ENCODE data around the gene SYT7. TPM values are rescaled to one million over a fixed set of nuclear protein-coding genes. Genes with fewer than 3 reads are reported as not detected.
A peak's percentile ranks its signal among the peaks of the same experiment; 100 is the strongest.

SYT7 gene
- total and polyA plus RNA-seq, 10 of the 15 experiments (the other 5 are each of a cell fraction or from before 2014, with no cell fraction given) = not detected

DNA sequence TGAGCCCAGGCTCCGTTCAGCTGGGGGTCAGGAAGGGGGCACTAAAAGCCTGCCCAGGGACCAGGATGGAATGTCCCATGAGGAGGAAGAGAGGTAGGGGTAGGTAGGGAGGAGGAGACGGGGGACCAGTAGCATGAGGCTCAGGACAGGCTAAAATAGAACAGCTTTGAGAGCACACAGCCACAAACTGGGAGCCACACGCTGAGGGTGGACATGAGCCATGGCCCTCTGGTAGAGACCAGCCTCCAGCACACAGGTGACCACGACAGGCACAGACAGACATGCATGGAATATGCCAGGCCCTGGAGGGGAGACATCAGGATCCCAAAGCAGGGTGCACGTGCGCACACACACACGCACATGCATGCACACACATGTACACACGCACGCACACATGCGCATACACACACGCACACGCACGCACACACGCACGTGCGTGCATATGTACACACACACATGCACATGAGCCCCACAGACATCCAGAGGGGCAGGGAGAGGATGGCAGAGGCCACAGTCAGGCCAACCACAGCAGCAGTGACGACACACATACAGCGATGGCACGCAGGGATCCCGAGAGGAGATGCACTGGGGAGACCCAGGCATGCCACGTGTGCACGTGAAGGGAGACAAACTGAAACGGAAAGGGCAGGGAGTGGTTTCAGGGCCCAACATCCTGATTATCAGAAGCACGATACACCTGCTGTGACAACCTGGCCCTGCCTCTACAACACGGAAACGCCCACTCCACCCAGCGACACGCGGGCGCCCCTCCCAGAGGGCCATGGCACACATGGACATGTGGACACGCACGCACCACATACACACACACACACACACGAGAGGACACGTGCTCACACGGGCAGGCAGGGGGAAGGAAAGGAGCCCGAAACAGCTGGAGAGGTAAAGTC, 46.6 kb downstream of the SYT7 start:
- ATAC-seq (no peak), FAIRE-seq (no peak), DNase-seq (ENCODE audit: low read depth, low spot score) (no peak)
- peaks cover 0 to 1% of the 10 kb centered on the region in 2 experiments; a peak in 1 of 4 replicates for H3K27me3 ChIP-seq (replicated peaks in 1 of 2; ENCODE audit: control insufficient read depth in 2 of 2, insufficient read depth in 2 of 2, low read length in 1 of 2)
- RAD21 ChIA-PET (ENCODE audit: unreplicated experiment) = no interaction called here
- TF ChIP-seq, protein P1, sequence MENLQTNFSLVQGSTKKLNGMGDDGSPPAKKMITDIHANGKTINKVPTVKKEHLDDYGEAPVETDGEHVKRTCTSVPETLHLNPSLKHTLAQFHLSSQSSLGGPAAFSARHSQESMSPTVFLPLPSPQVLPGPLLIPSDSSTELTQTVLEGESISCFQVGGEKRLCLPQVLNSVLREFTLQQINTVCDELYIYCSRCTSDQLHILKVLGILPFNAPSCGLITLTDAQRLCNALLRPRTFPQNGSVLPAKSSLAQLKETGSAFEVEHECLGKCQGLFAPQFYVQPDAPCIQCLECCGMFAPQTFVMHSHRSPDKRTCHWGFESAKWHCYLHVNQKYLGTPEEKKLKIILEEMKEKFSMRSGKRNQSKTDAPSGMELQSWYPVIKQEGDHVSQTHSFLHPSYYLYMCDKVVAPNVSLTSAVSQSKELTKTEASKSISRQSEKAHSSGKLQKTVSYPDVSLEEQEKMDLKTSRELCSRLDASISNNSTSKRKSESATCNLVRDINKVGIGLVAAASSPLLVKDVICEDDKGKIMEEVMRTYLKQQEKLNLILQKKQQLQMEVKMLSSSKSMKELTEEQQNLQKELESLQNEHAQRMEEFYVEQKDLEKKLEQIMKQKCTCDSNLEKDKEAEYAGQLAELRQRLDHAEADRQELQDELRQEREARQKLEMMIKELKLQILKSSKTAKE (IDR thresholded peaks at IDR 0.05; ENCODE audit: low read depth, poor library complexity, severe bottlenecking) = no peak
- TF ChIP-seq STAT1 (conservative IDR thresholded peaks at IDR 0.05) (no peak), HDGF (IDR thresholded peaks at IDR 0.05) (no peak), NRF1 (conservative IDR thresholded peaks at IDR 0.05; ENCODE audit: low read depth, low read length) (no peak), MEF2A (IDR thresholded peaks at IDR 0.05; ENCODE audit: insufficient read depth, low read depth, low read length) (no peak), ESRRA (IDR thresholded peaks at IDR 0.05; ENCODE audit: low read length) (no peak), BHLHE40 (IDR thresholded peaks at IDR 0.05; ENCODE audit: borderline replicate concordance in 1 of 2, low read depth in 2 of 2, low read length in 1 of 2) (0 out of 4 replicates have a peak, but pooled peaks of 1 of the 2 experiments have one; percentile 5), TCF3 (IDR thresholded peaks at IDR 0.05; ENCODE audit: borderline replicate concordance, insufficient read depth, low read depth, low read length) (peak; percentile 76; the same call in 1 of the 2 replicates)
- TF ChIP-seq, protein P2, sequence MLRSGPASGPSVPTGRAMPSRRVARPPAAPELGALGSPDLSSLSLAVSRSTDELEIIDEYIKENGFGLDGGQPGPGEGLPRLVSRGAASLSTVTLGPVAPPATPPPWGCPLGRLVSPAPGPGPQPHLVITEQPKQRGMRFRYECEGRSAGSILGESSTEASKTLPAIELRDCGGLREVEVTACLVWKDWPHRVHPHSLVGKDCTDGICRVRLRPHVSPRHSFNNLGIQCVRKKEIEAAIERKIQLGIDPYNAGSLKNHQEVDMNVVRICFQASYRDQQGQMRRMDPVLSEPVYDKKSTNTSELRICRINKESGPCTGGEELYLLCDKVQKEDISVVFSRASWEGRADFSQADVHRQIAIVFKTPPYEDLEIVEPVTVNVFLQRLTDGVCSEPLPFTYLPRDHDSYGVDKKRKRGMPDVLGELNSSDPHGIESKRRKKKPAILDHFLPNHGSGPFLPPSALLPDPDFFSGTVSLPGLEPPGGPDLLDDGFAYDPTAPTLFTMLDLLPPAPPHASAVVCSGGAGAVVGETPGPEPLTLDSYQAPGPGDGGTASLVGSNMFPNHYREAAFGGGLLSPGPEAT (IDR thresholded peaks at IDR 0.05; ENCODE audit: low read depth) = no peak
- TF ChIP-seq, protein P3, sequence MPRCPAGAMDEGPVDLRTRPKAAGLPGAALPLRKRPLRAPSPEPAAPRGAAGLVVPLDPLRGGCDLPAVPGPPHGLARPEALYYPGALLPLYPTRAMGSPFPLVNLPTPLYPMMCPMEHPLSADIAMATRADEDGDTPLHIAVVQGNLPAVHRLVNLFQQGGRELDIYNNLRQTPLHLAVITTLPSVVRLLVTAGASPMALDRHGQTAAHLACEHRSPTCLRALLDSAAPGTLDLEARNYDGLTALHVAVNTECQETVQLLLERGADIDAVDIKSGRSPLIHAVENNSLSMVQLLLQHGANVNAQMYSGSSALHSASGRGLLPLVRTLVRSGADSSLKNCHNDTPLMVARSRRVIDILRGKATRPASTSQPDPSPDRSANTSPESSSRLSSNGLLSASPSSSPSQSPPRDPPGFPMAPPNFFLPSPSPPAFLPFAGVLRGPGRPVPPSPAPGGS (IDR thresholded peaks at IDR 0.05; ENCODE audit: borderline replicate concordance, insufficient read depth, low read depth, low read length, poor library complexity, severe bottlenecking) = peak; percentile 95
- TF ChIP-seq, protein P4, sequence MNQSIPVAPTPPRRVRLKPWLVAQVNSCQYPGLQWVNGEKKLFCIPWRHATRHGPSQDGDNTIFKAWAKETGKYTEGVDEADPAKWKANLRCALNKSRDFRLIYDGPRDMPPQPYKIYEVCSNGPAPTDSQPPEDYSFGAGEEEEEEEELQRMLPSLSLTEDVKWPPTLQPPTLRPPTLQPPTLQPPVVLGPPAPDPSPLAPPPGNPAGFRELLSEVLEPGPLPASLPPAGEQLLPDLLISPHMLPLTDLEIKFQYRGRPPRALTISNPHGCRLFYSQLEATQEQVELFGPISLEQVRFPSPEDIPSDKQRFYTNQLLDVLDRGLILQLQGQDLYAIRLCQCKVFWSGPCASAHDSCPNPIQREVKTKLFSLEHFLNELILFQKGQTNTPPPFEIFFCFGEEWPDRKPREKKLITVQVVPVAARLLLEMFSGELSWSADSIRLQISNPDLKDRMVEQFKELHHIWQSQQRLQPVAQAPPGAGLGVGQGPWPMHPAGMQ (IDR thresholded peaks at IDR 0.05; ENCODE audit: borderline replicate concordance) = no peak
- no peaks in the 10 kb centered on the region for H3K4me1 ChIP-seq (ENCODE audit: control insufficient read depth, insufficient read depth, low read length)
- H3K9ac ChIP-seq (ENCODE audit: control insufficient read depth, insufficient read depth, low read length) = no peak overlapping the region
- SMC1A ChIA-PET (ENCODE audit: uncharacterized antibody, unreplicated experiment) = no interaction called here
- no peaks in the 10 kb centered on the region for H3K36me3 ChIP-seq (ENCODE audit: control insufficient read depth in 2 of 2, insufficient read depth in 2 of 2, low read length in 1 of 2)
- H3K4me3 ChIP-seq = no peak overlapping the region
- no TSS peak for BruUV-seq (replicated peaks)
- no peaks in the 10 kb centered on the region for H3K79me2 ChIP-seq (ENCODE audit: control insufficient read depth, insufficient read depth, low read length)
- H4K20me1 ChIP-seq (ENCODE audit: control insufficient read depth, insufficient read depth) = no peaks in the 10 kb centered on the region
- H3K4me2 ChIP-seq (ENCODE audit: control insufficient read depth, insufficient read depth) = no peak overlapping the region
- H3K27ac ChIP-seq (ENCODE audit: control insufficient read depth, insufficient read depth) = no peak overlapping the region
- intact Hi-C loops (cut with micrococcal nuclease; ENCODE audit: unreplicated experiment) = loop anchor here (10.0 kb wide), 1 partner anchor 101 kb away; no protein-coding TSS in a partner anchor
- CTCF ChIA-PET = no interaction called here
- WGBS (ENCODE audit: insufficient coverage, insufficient replicate concordance, low lambda C conversion rate, missing lambda C conversion rate) = 35% methylated on average over 35 of the region's 36 CpGs
- in situ Hi-C loops (cut with MboI) = no loop called here
- H3K9me3 ChIP-seq (replicated peaks; ENCODE audit: control insufficient read depth, insufficient read depth, low read length) = no peaks in the 10 kb centered on the region
- POLR2A ChIA-PET = no interaction called here
- no peak overlapping the region for H2AFZ ChIP-seq (ENCODE audit: control insufficient read depth, low read depth, low read length)

Measured in GM12878 (cell line).